Endothelial cell (in vitro differentiated cells): ENCODE data around the gene SF3B6. TPM values are rescaled to one million over a fixed set of nuclear protein-coding genes. Genes with fewer than 3 reads are reported as not detected.

Experiments used
- DNase-seq: peaks from one replicate; pipeline ENCODE4 v3.0.0; 2021; ENCODE audit warnings: low spot score
- H3K27ac Mint-ChIP-seq: one replicate; pipeline ENCODE4 v1.8.0; 2021; ENCODE audit warnings: mixed read lengths, inconsistent platforms; ENCODE audit not compliant: unreplicated experiment
- H3K27me3 Mint-ChIP-seq: one replicate; pipeline ENCODE4 v1.8.0; 2021; ENCODE audit warnings: mild to moderate bottlenecking, moderate library complexity, mixed read lengths, inconsistent platforms; ENCODE audit not compliant: unreplicated experiment
- H3K36me3 Mint-ChIP-seq: one replicate; pipeline ENCODE4 v1.8.0; 2021; ENCODE audit warnings: mild to moderate bottlenecking, low read depth, mixed read lengths, inconsistent platforms; ENCODE audit not compliant: unreplicated experiment
- H3K4me1 Mint-ChIP-seq: one replicate; pipeline ENCODE4 v1.8.0; 2021; ENCODE audit warnings: mild to moderate bottlenecking, mixed read lengths, inconsistent platforms; ENCODE audit not compliant: unreplicated experiment
- H3K4me3 Mint-ChIP-seq: one replicate; pipeline ENCODE4 v1.8.0; 2021; ENCODE audit warnings: mild to moderate bottlenecking, mixed read lengths, inconsistent platforms; ENCODE audit not compliant: unreplicated experiment
- H3K9me3 Mint-ChIP-seq: one replicate; pipeline ENCODE4 v1.8.0; 2021; ENCODE audit warnings: mixed read lengths, inconsistent platforms; ENCODE audit not compliant: unreplicated experiment
- long read RNA-seq: library from polyadenylated mRNA; unstranded; transcript quantifications from one replicate; pipeline ENCODE4 v2.0.0, GENCODE V29; 2020; ENCODE audit not compliant: unreplicated experiment
- total RNA-seq: library from RNA; stranded (reverse); fragmentation: NEBNext Ultra II Directional; extraction: Animal tissue kit (Norgen Biotek cat#: 25700); gene quantifications from one replicate; pipeline ENCODE4 v1.2.1, GENCODE V29; 2021; ENCODE audit not compliant: unreplicated experiment
- TF ChIP-seq, protein P1 (sequence below): fragments of 200-600 bp; sonication (generic); IDR thresholded peaks from one replicate; pipeline ENCODE4 v1.5.0; 2021; ENCODE audit warnings: antibody characterized with exemption; ENCODE audit not compliant: unreplicated experiment

SF3B6 gene, protein sequence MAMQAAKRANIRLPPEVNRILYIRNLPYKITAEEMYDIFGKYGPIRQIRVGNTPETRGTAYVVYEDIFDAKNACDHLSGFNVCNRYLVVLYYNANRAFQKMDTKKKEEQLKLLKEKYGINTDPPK
- total RNA-seq = 67.5 TPM
- long read RNA-seq, transcript SF3B6-201 (4 exons, 770 nt) = major isoform, 59 of 60 reads
- long read RNA-seq, partial matches to known transcripts = 0 of 60 reads
- long read RNA-seq, other reads (novel, unspliced or antisense) = 1 of 60 reads

DNA sequence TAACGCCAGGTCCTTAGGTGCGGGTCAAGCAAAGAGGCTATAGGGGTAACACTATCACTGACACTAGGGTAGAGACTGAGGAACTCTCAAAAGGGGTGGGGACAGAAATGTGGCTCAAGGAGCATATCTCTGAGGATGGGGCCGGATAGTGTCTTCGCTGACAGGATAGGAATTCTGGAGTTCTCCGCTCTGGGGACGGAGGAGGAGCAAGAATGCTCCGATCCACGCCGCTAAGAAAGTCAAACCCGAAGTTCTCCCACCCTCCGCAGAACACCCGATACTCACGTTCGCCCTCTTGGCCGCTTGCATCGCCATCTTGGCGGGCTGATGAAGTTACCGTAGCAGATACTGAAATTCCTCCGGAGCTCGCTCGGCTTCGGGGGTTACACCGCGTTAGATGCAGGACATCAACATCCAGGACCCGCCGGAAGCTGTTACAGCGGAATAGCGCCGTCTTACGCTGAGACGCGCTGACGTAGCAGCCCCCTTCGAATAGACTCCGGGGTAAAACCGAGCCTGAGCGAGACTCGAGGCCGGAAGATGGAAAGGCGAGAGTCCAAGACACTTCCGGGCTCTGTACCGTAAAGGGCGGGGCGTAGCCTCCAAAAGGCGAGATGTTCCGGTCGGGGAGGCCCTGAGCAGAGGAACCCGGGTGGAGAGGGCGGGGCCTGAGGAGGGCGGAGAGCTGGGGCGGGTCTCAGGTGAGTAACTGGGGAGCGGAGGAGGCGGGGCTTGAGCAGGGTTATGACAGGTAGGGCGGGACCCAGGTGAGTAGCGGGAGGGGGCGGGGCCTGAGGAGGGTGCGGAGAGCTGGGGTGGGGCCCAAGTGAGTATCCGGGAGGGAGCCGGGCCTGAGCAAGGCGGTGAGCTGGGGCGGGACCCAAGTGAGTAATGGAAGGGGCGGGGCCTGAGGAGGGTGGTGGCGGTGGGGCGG lies at the start of gene SF3B6:
SF3B6 (minus strand) TSS at position 412 of the 934 bp plus-strand sequence; CDS start at position 315, 97 bp downstream.
- H3K27ac Mint-ChIP-seq = peak within 1 kb of the TSS; percentile 98
- no peaks in the 10 kb centered on the region for H3K9me3 Mint-ChIP-seq
- TF ChIP-seq, protein P1, sequence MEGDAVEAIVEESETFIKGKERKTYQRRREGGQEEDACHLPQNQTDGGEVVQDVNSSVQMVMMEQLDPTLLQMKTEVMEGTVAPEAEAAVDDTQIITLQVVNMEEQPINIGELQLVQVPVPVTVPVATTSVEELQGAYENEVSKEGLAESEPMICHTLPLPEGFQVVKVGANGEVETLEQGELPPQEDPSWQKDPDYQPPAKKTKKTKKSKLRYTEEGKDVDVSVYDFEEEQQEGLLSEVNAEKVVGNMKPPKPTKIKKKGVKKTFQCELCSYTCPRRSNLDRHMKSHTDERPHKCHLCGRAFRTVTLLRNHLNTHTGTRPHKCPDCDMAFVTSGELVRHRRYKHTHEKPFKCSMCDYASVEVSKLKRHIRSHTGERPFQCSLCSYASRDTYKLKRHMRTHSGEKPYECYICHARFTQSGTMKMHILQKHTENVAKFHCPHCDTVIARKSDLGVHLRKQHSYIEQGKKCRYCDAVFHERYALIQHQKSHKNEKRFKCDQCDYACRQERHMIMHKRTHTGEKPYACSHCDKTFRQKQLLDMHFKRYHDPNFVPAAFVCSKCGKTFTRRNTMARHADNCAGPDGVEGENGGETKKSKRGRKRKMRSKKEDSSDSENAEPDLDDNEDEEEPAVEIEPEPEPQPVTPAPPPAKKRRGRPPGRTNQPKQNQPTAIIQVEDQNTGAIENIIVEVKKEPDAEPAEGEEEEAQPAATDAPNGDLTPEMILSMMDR = no peak
- peak within 1 kb of the TSS; percentile 97 for H3K4me3 Mint-ChIP-seq
- peaks cover 8% of the 10 kb centered on the region for H3K27me3 Mint-ChIP-seq
- peaks cover 19% of the 10 kb centered on the region for H3K4me1 Mint-ChIP-seq
- peak; percentile 82 for DNase-seq
- peaks cover 26% of the 10 kb centered on the region for H3K36me3 Mint-ChIP-seq

DNA sequence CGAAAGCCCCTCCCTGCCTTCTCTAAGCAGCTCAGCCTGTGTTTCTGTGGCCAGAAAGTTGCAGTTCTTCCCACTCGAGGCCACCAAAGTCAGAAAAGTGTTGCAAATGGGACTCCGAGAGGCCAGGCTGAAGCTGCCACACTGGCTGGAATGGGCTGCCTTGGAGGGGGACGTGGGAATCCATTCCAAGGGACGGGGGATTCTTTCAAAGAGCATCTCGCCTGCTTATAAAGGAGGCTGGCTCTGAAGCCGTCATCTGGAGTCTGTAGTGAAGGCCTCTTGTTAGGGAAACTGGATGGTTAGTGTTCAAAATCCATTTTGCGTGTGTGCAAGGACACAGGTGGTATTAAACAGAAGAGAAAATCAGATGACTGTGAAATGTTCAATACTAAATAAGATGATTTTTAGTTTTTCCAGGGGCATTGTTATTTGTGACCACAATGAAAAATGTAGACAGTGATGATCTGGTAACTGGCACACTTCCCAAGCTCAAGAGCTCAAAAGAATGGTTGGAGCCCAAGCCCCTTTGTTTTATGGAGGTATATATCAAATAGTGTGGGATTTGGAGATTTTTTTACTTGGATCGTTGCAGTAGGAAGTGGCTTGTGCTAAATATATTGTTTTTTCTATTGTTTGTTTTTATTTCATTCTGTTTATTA lies 47.9 kb upstream of the SF3B6 start:
- DNase-seq = no peak
- Mint-ChIP-seq H3K4me3 (peak overlapping the region; percentile 91), H3K27me3 (peaks cover 2% of the 10 kb centered on the region), H3K36me3 (no peaks in the 10 kb centered on the region), H3K4me1 (peaks cover 7% of the 10 kb centered on the region), H3K27ac (no peak overlapping the region), H3K9me3 (no peaks in the 10 kb centered on the region)
- TF ChIP-seq, protein P1 = no peak

DNA sequence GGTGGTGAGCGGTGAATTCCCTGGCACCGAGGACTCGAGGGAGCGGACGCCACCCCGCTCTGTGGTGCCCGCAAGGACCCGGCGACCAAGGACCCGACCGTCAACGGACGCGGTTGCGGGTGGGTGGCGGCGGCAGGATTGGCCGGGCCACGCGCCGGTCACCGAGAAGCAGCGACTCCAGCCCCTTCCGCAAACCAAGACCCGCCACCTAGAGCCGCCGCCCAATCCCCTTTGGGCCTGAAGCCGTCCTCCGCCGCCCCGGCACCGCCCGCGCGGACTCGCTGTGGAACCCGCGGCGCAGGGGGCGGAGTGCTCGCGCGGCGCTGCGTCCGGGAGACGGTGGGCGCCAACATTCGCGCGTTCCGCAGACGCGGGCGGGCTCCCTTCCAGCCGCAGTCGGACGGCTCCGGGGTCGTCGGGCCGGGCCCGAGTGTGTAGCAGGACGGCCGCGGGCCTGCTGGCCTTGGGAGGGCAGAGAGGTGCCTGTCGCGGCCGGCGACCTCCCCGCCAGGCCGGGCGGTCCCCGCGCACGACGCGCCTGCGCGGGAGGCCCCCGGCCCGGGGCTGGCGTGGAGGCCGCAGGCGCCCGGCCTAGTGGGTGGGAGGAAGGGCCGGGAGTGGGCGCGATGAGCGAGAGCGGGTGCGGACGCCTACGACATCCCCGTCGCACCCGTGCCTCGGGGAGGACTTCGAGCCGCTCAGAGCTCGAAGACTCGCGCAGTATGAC lies 47.2 kb upstream of the SF3B6 start, which contains the start of the genes FAM228B and PFN4:
FAM228B (plus strand) TSS at position 275 of the 727 bp plus-strand sequence. CDS start 893 bp downstream, outside the sequence.
PFN4 (minus strand) TSS at position 140 of the 727 bp plus-strand sequence. CDS start 799 bp downstream, outside the sequence.
- peak; percentile 65 for DNase-seq

DNA sequence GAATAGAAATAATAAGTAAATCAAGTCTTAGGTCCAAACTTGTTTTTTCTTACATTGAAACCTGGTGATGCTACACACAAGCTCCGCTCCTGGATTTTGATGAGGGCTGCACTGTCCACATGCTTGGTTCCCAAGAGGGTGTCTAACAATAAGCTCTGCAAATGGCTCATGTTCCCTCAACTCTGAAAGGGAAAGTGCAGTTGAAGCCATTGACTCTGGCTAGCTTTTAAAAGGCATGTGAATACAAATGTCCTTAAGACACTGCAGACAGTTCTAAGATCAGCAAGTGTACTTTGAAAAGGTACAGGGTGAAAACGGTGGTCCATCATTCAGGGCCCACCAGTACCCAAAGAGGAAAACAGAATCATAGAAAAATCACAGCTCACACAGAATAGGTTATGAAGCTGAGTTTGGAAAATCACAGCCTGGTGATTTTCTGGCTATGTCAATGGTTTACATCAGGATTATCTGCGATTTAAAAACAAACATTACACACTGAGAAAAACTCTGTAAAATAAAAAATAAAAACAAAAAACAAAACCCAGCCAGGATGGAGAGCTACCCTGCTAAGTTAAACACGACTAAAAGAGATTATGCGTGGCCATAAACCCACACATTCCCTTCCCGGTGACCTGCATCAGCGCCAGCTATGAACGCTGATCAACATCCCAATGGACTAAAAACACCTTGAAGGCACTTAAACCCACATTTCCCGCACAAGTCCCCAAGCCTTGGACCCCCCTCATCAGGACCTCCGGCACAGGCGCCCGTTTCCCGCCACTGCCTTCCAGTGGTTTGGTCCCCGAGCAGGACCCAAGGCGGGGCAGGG lies 46.5 kb upstream of the SF3B6 start:
- Mint-ChIP-seq H3K27me3 (peaks cover 3% of the 10 kb centered on the region), H3K4me3 (peak overlapping the region; percentile 93), H3K27ac (peak overlapping the region; percentile 42), H3K36me3 (no peaks in the 10 kb centered on the region), H3K9me3 (no peaks in the 10 kb centered on the region), H3K4me1 (peaks cover 7% of the 10 kb centered on the region)
- TF ChIP-seq, protein P1 = no peak
- DNase-seq = no peak

More for the DNA sequence above, 47.2 kb upstream of the SF3B6 start, which contains the start of the genes FAM228B and PFN4:
- H3K4me3 Mint-ChIP-seq = peak within 1 kb of the TSS; percentile 93
- H3K36me3 Mint-ChIP-seq = no peaks in the 10 kb centered on the region
- H3K9me3 Mint-ChIP-seq = no peaks in the 10 kb centered on the region
- peak within 1 kb of the TSS; percentile 42 for H3K27ac Mint-ChIP-seq
- peaks cover 7% of the 10 kb centered on the region for H3K4me1 Mint-ChIP-seq
- TF ChIP-seq, protein P1 = no peak
- peaks cover 2% of the 10 kb centered on the region for H3K27me3 Mint-ChIP-seq
